K562 (cell line): Measurements from ENCODE around the gene TMEM222. TPM values are rescaled to one million over a fixed set of nuclear protein-coding genes. Genes with fewer than 3 reads are reported as not detected.
A peak's percentile ranks its signal among the peaks of the same experiment; 100 is the strongest.

Experiments used
- ARID3B ChIP-seq: fragments of 250-450 bp; sonication (Bioruptor Pico); IDR thresholded peaks from 2 replicates; pipeline ENCODE4 v1.4.0; 2020; ENCODE audit warnings: borderline replicate concordance
- CREB1 ChIP-seq, 2 experiments: sonication (generic) in 1 of 2; formaldehyde crosslinking in 1 of 2; IDR thresholded peaks; 2 replicates each; pipeline versions ENCODE4 v1.6.1 to v1.8.0; 2012 to 2022; ENCODE audit warnings: inconsistent platforms in 1 of 2, mild to moderate bottlenecking in 1 of 2, missing genetic modification reagents in 1 of 2, moderate library complexity in 1 of 2
- CREM ChIP-seq: IDR thresholded peaks from 2 replicates; pipeline ENCODE4 v1.6.1; 2014; ENCODE audit warnings: antibody characterized with exemption, low read depth
- FIP1L1 ChIP-seq: fragments of 200-400 bp; formaldehyde crosslinking; IDR thresholded peaks from 2 replicates; pipeline ENCODE4 v1.6.1; 2018; ENCODE audit warnings: mild to moderate bottlenecking, low read depth, low read length; ENCODE audit not compliant: poor library complexity, severe bottlenecking
- GTF2F1 ChIP-seq: IDR thresholded peaks from 2 replicates; pipeline ENCODE4 v1.6.1; 2011; ENCODE audit warnings: low read depth, low read length, improper control_type of control experiment
- KDM4B ChIP-seq, 2 experiments: fragments of 450-650 bp in 1 of 2; sonication (generic) in 1 of 2; IDR thresholded peaks; 2 replicates each; pipeline ENCODE4 v1.6.1; 2016 to 2017; ENCODE audit warnings: borderline replicate concordance in 2 of 2, antibody characterized with exemption in 1 of 2, low read depth in 1 of 2, mild to moderate bottlenecking in 1 of 2
- KLF13 ChIP-seq: fragments of 450-650 bp; IDR thresholded peaks from 2 replicates; pipeline ENCODE4 v1.6.1; 2016; ENCODE audit warnings: missing genetic modification characterization, low read depth, mild to moderate bottlenecking, missing compliant biosample characterization, moderate library complexity, borderline replicate concordance
- MEF2D ChIP-seq: conservative IDR thresholded peaks from 2 replicates; pipeline ENCODE4 v1.6.1; 2016; ENCODE audit warnings: low read depth, missing genetic modification characterization, missing compliant biosample characterization
- PHTF2 ChIP-seq: fragments of 250-450 bp; sonication (Bioruptor Pico); IDR thresholded peaks from 2 replicates; pipeline ENCODE4 v1.5.0; 2021; ENCODE audit warnings: mild to moderate bottlenecking
- POLR2G ChIP-seq: fragments of 200-400 bp; formaldehyde crosslinking; IDR thresholded peaks from 2 replicates; pipeline ENCODE4 v1.6.1; 2017; ENCODE audit warnings: low read depth, mild to moderate bottlenecking, antibody characterized with exemption, low read length, moderate library complexity
- RBM14 ChIP-seq: fragments of 200-400 bp; formaldehyde crosslinking; IDR thresholded peaks from 2 replicates; pipeline ENCODE4 v1.6.1; 2018; ENCODE audit warnings: low read depth, mild to moderate bottlenecking, low read length, moderate library complexity, borderline replicate concordance; ENCODE audit not compliant: insufficient read depth
- RFX5 ChIP-seq: IDR thresholded peaks from 2 replicates; pipeline ENCODE4 v1.6.1; 2011; ENCODE audit warnings: low read depth, mild to moderate bottlenecking, improper control_type of control experiment, low read length
- SP1 ChIP-seq: sonication (generic); formaldehyde crosslinking; IDR thresholded peaks from 2 replicates; pipeline ENCODE4 v1.8.1; 2022; ENCODE audit warnings: mild to moderate bottlenecking, missing genetic modification reagents
- UBTF ChIP-seq, 2 experiments: IDR thresholded peaks; 2 replicates each; pipeline ENCODE4 v1.6.1; 2012; ENCODE audit warnings: improper control_type of control experiment in 2 of 2, low read depth in 2 of 2, low read length in 2 of 2, borderline replicate concordance in 1 of 2
- ZBTB26 ChIP-seq: fragments of 450-650 bp; formaldehyde crosslinking; IDR thresholded peaks from 2 replicates; pipeline ENCODE4 v1.4.0; 2022; ENCODE audit warnings: missing genetic modification characterization
- ZNF174 ChIP-seq: fragments of 250-450 bp; sonication (Bioruptor Pico); IDR thresholded peaks from 2 replicates; pipeline ENCODE4 v1.4.0; 2020; ENCODE audit warnings: mild to moderate bottlenecking
- ZNF24 ChIP-seq: fragments of 450-650 bp; IDR thresholded peaks from 2 replicates; pipeline ENCODE4 v1.6.1; 2016
- ZNF263 ChIP-seq: sonication (generic); formaldehyde crosslinking; IDR thresholded peaks from 2 replicates; pipeline ENCODE4 v1.8.0; 2022; ENCODE audit warnings: mild to moderate bottlenecking, missing genetic modification reagents, borderline replicate concordance
- ZNF274 ChIP-seq: IDR thresholded peaks from 2 replicates; pipeline ENCODE4 v1.6.1; 2011; ENCODE audit warnings: low read depth, mild to moderate bottlenecking, low read length, moderate library complexity, borderline replicate concordance
- ZNF311 ChIP-seq: fragments of 250-450 bp; sonication (Bioruptor Pico); IDR thresholded peaks from 2 replicates; pipeline ENCODE4 v1.4.0; 2020; ENCODE audit warnings: mild to moderate bottlenecking, moderate library complexity
- ZSCAN32 ChIP-seq: fragments of 450-650 bp; formaldehyde crosslinking; IDR thresholded peaks from 2 replicates; pipeline ENCODE4 v1.4.0; 2020; ENCODE audit warnings: mild to moderate bottlenecking, moderate library complexity
- polyA plus RNA-seq, 8 experiments: library from polyadenylated mRNA; depleted of rRNA in 4 of 8; stranded (reverse) in 5 of 8; unstranded in 3 of 8; fragments of >200 nt; fragmentation: Nextera tagmentation in 2 of 8; fragmentation: Illumina TruSeq in 1 of 8; extraction: Ambion mirVana in 2 of 8; extraction: Trizol in 1 of 8; gene quantifications; 2 replicates each; pipeline versions ENCODE4 v1.2.1 to v1.2.3, GENCODE V29; 2011 to 2014; ENCODE audit warnings: inconsistent platforms in 1 of 8, missing spikeins in 1 of 8
- total RNA-seq, 7 experiments: library from RNA; depleted of rRNA in 6 of 7; stranded (reverse); fragments of >200 nt in 6 of 7; fragmentation: Illumina TruSeq in 2 of 7; extraction: Trizol in 2 of 7; gene quantifications; 2 replicates each; pipeline versions ENCODE4 v1.2.1 to v1.2.3, GENCODE V29; 2011 to 2021; ENCODE audit warnings: low replicate concordance in 1 of 7

TMEM222 gene
- total and polyA plus RNA-seq, 9 of the 15 experiments (the other 6 are each of a cell fraction or from before 2014, with no cell fraction given) = 6.9 to 48.0 (median 32.8) TPM

GRCh38 chr1:27357281-27358037, 35.5 kb downstream of the TMEM222 start (continued):
- TF ChIP-seq ARID3B (CRISPR knock-in tag) (no peak), ZBTB26 (CRISPR knock-in tag) (no peak), KLF13 (tag) (peak; percentile 89), GTF2F1 (no peak), KDM4B (IDR thresholded peaks at IDR 0.05; ENCODE audit: borderline replicate concordance in 2 of 2, low read depth in 1 of 2) (no peak), RFX5 (0 out of 2 replicates have a peak, but pooled peaks have one; percentile 28), ZNF24 (no peak; the same call in 1 of the 2 replicates), UBTF (IDR thresholded peaks at IDR 0.05; ENCODE audit: borderline replicate concordance in 1 of 2, low read depth in 2 of 2, low read length in 2 of 2) (no peak), CREB1 (IDR thresholded peaks at IDR 0.05) (no peak; the same call in 1 of the 2 replicates), CREB1 (CRISPR knock-in tag; IDR thresholded peaks at IDR 0.05) (no peak; the same call in 1 of the 2 replicates), SP1 (peak; percentile 95), MEF2D (no peak), ZNF263 (CRISPR knock-in tag) (peak; percentile 51; the same call in 1 of the 2 replicates), ZSCAN32 (CRISPR knock-in tag) (no peak), PHTF2 (CRISPR knock-in tag) (no peak), POLR2G (peak; percentile 31; the same call in 1 of the 2 replicates), ZNF311 (no peak), ZNF174 (CRISPR knock-in tag) (no peak), CREM (peak; percentile 58; the same call in 1 of the 2 replicates), ZNF274 (no peak), RBM14 (no peak), FIP1L1 (peak; percentile 76)
